OCI-LY3 (cell line): ENCODE measurements around the gene FRAT2.

ENCODE experiments used
- CTCF ChIP-seq: fragments of 200-600, 300-600 bp; sonication (generic); IDR thresholded peaks from 2 replicates; pipeline ENCODE4 v1.5.1; 2014; ENCODE audit warnings: antibody characterized with exemption, low read length, low read depth
- EZH2phosphoT487 ChIP-seq: fragments of 200-600 bp; shearing (Covaris generic); IDR thresholded peaks from 2 replicates; pipeline ENCODE4 v1.6.1; 2018; ENCODE audit warnings: antibody characterized with exemption, mixed run types, low read depth

- TF ChIP-seq CTCF (no peak), EZH2phosphoT487 (no peak)
Measured at GRCh38 chr10:97365761-97366351, 31.3 kb upstream of the FRAT2 start.
